HCT116 (cell line): ENCODE measurements around the gene PDE4D. TPM values are rescaled to one million over a fixed set of nuclear protein-coding genes. Genes with fewer than 3 reads are reported as not detected.

Experiments used
- ATAC-seq: fragments of 200-7000 bp; cut with Tn5 transposase; 2 replicates; pipeline ENCODE4 v1.9.1; 2020; ENCODE audit warnings: mild to moderate bottlenecking, moderate library complexity
- BruUV-seq: library from RNA; stranded (reverse); fragments of 400-500 nt; replicated peaks from 2 replicates; lab custom pipeline; 2021; lab: Mats Ljungman, UMichigan
- CTCF ChIA-PET: fragments of 300-600 bp; sonication (Branson Sonifier 250); formaldehyde crosslinking; loops from one replicate; lab custom pipeline; 2021; ENCODE audit warnings: antibody characterized with exemption; lab: Charles Lee
- POLR2A ChIA-PET: fragments of 300-600, 350-600 bp; sonication (Branson Sonifier 250); formaldehyde crosslinking; loops from one replicate; lab custom pipeline; 2021; ENCODE audit warnings: antibody characterized with exemption; lab: Charles Lee
- RAD21 ChIA-PET, 2 experiments: fragments of 300-600 bp; sonication (Branson Sonifier 250); formaldehyde crosslinking; loops; one replicate each; lab custom pipeline; 2023; ENCODE audit warnings: low total read pairs in 2 of 2; ENCODE audit not compliant: uncharacterized antibody in 2 of 2, unreplicated experiment in 2 of 2, low non-redundant PET in 1 of 2; lab: Charles Lee
- DNase-seq: peaks from one replicate; pipeline ENCODE4 v3.0.0-alpha.2; 2010; ENCODE audit warnings: low read depth, low spot score
- H2AFZ ChIP-seq: fragments of 200-600 bp; shearing (Covaris generic), sonication (generic); 2 replicates; pipeline ENCODE4 v1.6.1; 2017; ENCODE audit warnings: low read depth, mixed run types, mixed read lengths, antibody characterized with exemption, low read length; ENCODE audit not compliant: poor library complexity, severe bottlenecking
- H3K27ac ChIP-seq: 2 replicates; pipeline ENCODE4 v1.5.1; 2012; ENCODE audit warnings: low read depth, low read length
- H3K27me3 ChIP-seq: fragments of 200-600 bp; sonication (generic); 2 replicates; pipeline ENCODE4 v1.6.1; 2016; ENCODE audit warnings: mixed run types, low read length, mixed read lengths; ENCODE audit not compliant: insufficient read depth
- H3K36me3 ChIP-seq, 2 experiments: fragments of 200-500 bp in 1 of 2; fragments of 200-600 bp in 1 of 2; sonication (Bioruptor generic) in 1 of 2; sonication (generic) in 1 of 2; 2 replicates each; pipeline versions ENCODE4 v1.5.1 to v1.6.1; 2014 to 2016; ENCODE audit warnings: low read length in 2 of 2, inconsistent platforms in 1 of 2, mixed read lengths in 1 of 2, mixed run types in 1 of 2; ENCODE audit not compliant: insufficient read depth in 2 of 2, control insufficient read depth in 1 of 2
- H3K4me1 ChIP-seq, 2 experiments: fragments of 200-600 bp in 1 of 2; sonication (generic) in 1 of 2; 2 replicates each; pipeline versions ENCODE4 v1.5.1 to v1.6.1; 2012 to 2017; ENCODE audit warnings: low read length in 2 of 2, inconsistent platforms in 1 of 2, mild to moderate bottlenecking in 1 of 2, mixed read lengths in 1 of 2, mixed run types in 1 of 2, moderate library complexity in 1 of 2; ENCODE audit not compliant: insufficient read depth in 2 of 2, control insufficient read depth in 1 of 2
- H3K4me2 ChIP-seq: fragments of 200-600 bp; sonication (generic); 2 replicates; pipeline ENCODE4 v1.6.1; 2017; ENCODE audit warnings: mixed run types, low read length, mixed read lengths
- H3K4me3 ChIP-seq, 2 experiments: fragments of 200-600 bp in 1 of 2; sonication (generic) in 1 of 2; replicated peaks in 1 of 2; 2 replicates each; pipeline ENCODE4 v1.5.1; 2011 to 2016; ENCODE audit warnings: low read length in 2 of 2, control low read depth in 1 of 2, low read depth in 1 of 2, mild to moderate bottlenecking in 1 of 2, mixed read lengths in 1 of 2, mixed run types in 1 of 2
- H3K79me2 ChIP-seq: fragments of 200-600 bp; sonication (generic); 2 replicates; pipeline ENCODE4 v1.6.1; 2017; ENCODE audit warnings: mild to moderate bottlenecking, mixed run types, low read length, moderate library complexity, mixed read lengths; ENCODE audit not compliant: insufficient read depth
- H3K9ac ChIP-seq: fragments of 200-600 bp; sonication (generic); 2 replicates; pipeline ENCODE4 v1.6.1; 2016; ENCODE audit warnings: low read length, mixed read lengths
- H3K9me2 ChIP-seq: fragments of 200-600 bp; sonication (generic), shearing (Covaris generic); 2 replicates; pipeline ENCODE4 v1.6.1; 2017; ENCODE audit warnings: mixed run types, mild to moderate bottlenecking, moderate library complexity; ENCODE audit not compliant: insufficient read depth
- H3K9me3 ChIP-seq, 2 experiments: fragments of 200-500 bp in 1 of 2; fragments of 200-600 bp in 1 of 2; sonication (Bioruptor generic) in 1 of 2; sonication (generic) in 1 of 2; 2 replicates each; pipeline ENCODE4 v1.6.1; 2014 to 2017; ENCODE audit warnings: low read length in 2 of 2, mixed read lengths in 2 of 2, inconsistent platforms in 1 of 2, low read depth in 1 of 2, mild to moderate bottlenecking in 1 of 2, mixed run types in 1 of 2, moderate library complexity in 1 of 2; ENCODE audit not compliant: control insufficient read depth in 1 of 2, insufficient read depth in 1 of 2
- H4K20me1 ChIP-seq: fragments of 200-600 bp; sonication (generic), shearing (Covaris generic); 2 replicates; pipeline ENCODE4 v1.6.1; 2017; ENCODE audit warnings: mixed run types, mild to moderate bottlenecking, moderate library complexity; ENCODE audit not compliant: insufficient read depth
- ATF3 ChIP-seq: IDR thresholded peaks from 2 replicates; pipeline ENCODE4 v1.6.1; 2012
- CBX3 ChIP-seq: IDR thresholded peaks from 2 replicates; pipeline ENCODE4 v1.6.1; 2012; ENCODE audit warnings: low read depth
- EGR1 ChIP-seq: IDR thresholded peaks from 2 replicates; pipeline ENCODE4 v1.6.1; 2012; ENCODE audit warnings: low read depth
- ELF1 ChIP-seq: IDR thresholded peaks from 2 replicates; pipeline ENCODE4 v1.6.1; 2012; ENCODE audit warnings: low read depth, borderline replicate concordance
- EZH2 ChIP-seq: fragments of 200-600 bp; sonication (generic); IDR thresholded peaks from 2 replicates; pipeline ENCODE4 v1.6.1; 2017; ENCODE audit warnings: antibody characterized with exemption, mixed run types
- EZH2phosphoT487 ChIP-seq: fragments of 200-600 bp; IDR thresholded peaks from 2 replicates; pipeline ENCODE4 v1.6.1; 2018; ENCODE audit warnings: antibody characterized with exemption, borderline replicate concordance
- FOSL1 ChIP-seq: IDR thresholded peaks from 2 replicates; pipeline ENCODE4 v1.6.1; 2012; ENCODE audit warnings: low read depth
- MAX ChIP-seq: IDR thresholded peaks from 2 replicates; pipeline ENCODE4 v1.6.1; 2012
- POLR2A ChIP-seq: IDR thresholded peaks from 2 replicates; pipeline ENCODE4 v1.7.0; 2011; ENCODE audit warnings: borderline replicate concordance; ENCODE audit not compliant: insufficient read depth, insufficient read length; ENCODE audit errors: extremely low read depth
- RAD21 ChIP-seq: IDR thresholded peaks from 2 replicates; pipeline ENCODE4 v1.6.1; 2012; ENCODE audit warnings: low read depth, mild to moderate bottlenecking
- SIN3A ChIP-seq: IDR thresholded peaks from 2 replicates; pipeline ENCODE4 v1.6.1; 2012; ENCODE audit warnings: low read depth
- SP1 ChIP-seq: IDR thresholded peaks from 2 replicates; pipeline ENCODE4 v1.6.1; 2012; ENCODE audit warnings: low read depth
- TCF7L2 ChIP-seq: IDR thresholded peaks from 2 replicates; pipeline ENCODE4 v1.7.0; 2011; ENCODE audit warnings: borderline replicate concordance, inconsistent platforms; ENCODE audit not compliant: insufficient read depth, insufficient read length; ENCODE audit errors: extremely low read depth
- ZFX ChIP-seq: fragments of 450-650 bp; IDR thresholded peaks from 2 replicates; pipeline ENCODE4 v1.6.1; 2017
- ZNF274 ChIP-seq: fragments of 200-500 bp; sonication (Bioruptor generic); IDR thresholded peaks from 2 replicates; pipeline ENCODE4 v1.6.1; 2014; ENCODE audit warnings: mild to moderate bottlenecking, low read depth, low read length, inconsistent platforms
- intact Hi-C: fragments of 100-400 bp; cut with micrococcal nuclease; formaldehyde crosslinking; loops from 2 replicates; pipeline ENCODE4 v1.10.0; 2022
- total RNA-seq: library from RNA; stranded (reverse); gene quantifications from one replicate; pipeline ENCODE4 v1.2.1, GENCODE V29; 2021; ENCODE audit not compliant: unreplicated experiment
- TF ChIP-seq, protein P1 (sequence below), 3 experiments: fragments of 200-600 bp in 1 of 3; sonication (generic) in 1 of 3; IDR thresholded peaks in 2 of 3; conservative IDR thresholded peaks in 1 of 3; 2 replicates each; pipeline ENCODE4 v1.5.1; 2012 to 2017; ENCODE audit warnings: low read depth in 2 of 3, low read length in 2 of 3, antibody characterized with exemption in 1 of 3, borderline replicate concordance in 1 of 3, control low read depth in 1 of 3, mild to moderate bottlenecking in 1 of 3, mixed read lengths in 1 of 3, mixed run types in 1 of 3, moderate library complexity in 1 of 3; ENCODE audit not compliant: insufficient read depth in 1 of 3

PDE4D gene
- total RNA-seq, 1 experiment from 2014 or later = 1.1 TPM

- Histone ChIP-seq H3K9ac (no peak overlapping the region), H3K4me2 (no peak overlapping the region), H3K27me3 (peaks cover 22% of the 10 kb centered on the region), H3K36me3 (no peaks in the 10 kb centered on the region), H3K79me2 (no peaks in the 10 kb centered on the region), H3K9me3 (no peaks in the 10 kb centered on the region), H4K20me1 (no peaks in the 10 kb centered on the region), H3K4me1 (no peaks in the 10 kb centered on the region), H2AFZ (no peak overlapping the region), H3K27ac (no peak overlapping the region), H3K9me2 (no peaks in the 10 kb centered on the region), H3K4me3 (no peak overlapping the region)
- TF ChIP-seq SP1 (no peak), ZFX (no peak), EGR1 (no peak), EZH2 (no peak), ELF1 (no peak), TCF7L2 (no peak), SIN3A (no peak), POLR2A (no peak), ZNF274 (no peak)
- ChIA-PET POLR2A (no interaction called here), CTCF (no interaction called here), RAD21 (no interaction called here)
- ATAC-seq (no peak), DNase-seq (no peak)
- BruUV-seq = no TSS peak
- intact Hi-C loops = no loop called here
Measured at GRCh38 chr5:59341155-59341554, 552.4 kb downstream of the PDE4D start.

GRCh38 chr5:59340637-59341036 is 552.9 kb downstream of the PDE4D start:
- no peak overlapping the region for H3K27ac ChIP-seq
- ChIA-PET CTCF (no interaction called here), RAD21 (no interaction called here), POLR2A (no interaction called here)
- H3K4me1 ChIP-seq = no peaks in the 10 kb centered on the region
- H3K9ac ChIP-seq = no peak overlapping the region
- TF ChIP-seq CBX3 = no peak
- no peak for TF ChIP-seq POLR2A
- no peak for TF ChIP-seq FOSL1
- no peak for TF ChIP-seq EZH2phosphoT487
- no peak for TF ChIP-seq MAX
- no peak for TF ChIP-seq EGR1
- TF ChIP-seq RAD21 = no peak
- TF ChIP-seq, protein P1, sequence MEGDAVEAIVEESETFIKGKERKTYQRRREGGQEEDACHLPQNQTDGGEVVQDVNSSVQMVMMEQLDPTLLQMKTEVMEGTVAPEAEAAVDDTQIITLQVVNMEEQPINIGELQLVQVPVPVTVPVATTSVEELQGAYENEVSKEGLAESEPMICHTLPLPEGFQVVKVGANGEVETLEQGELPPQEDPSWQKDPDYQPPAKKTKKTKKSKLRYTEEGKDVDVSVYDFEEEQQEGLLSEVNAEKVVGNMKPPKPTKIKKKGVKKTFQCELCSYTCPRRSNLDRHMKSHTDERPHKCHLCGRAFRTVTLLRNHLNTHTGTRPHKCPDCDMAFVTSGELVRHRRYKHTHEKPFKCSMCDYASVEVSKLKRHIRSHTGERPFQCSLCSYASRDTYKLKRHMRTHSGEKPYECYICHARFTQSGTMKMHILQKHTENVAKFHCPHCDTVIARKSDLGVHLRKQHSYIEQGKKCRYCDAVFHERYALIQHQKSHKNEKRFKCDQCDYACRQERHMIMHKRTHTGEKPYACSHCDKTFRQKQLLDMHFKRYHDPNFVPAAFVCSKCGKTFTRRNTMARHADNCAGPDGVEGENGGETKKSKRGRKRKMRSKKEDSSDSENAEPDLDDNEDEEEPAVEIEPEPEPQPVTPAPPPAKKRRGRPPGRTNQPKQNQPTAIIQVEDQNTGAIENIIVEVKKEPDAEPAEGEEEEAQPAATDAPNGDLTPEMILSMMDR (IDR thresholded peaks at IDR 0.05 in 2 of 3, conservative IDR thresholded peaks at IDR 0.05 in 1 of 3; ENCODE audit: borderline replicate concordance in 1 of 3, insufficient read depth in 1 of 3, low read depth in 2 of 3, low read length in 2 of 3) = no peak
- no peak for TF ChIP-seq ZFX
- no peak for TF ChIP-seq ATF3
- H3K79me2 ChIP-seq = no peaks in the 10 kb centered on the region
- H4K20me1 ChIP-seq = no peaks in the 10 kb centered on the region
- no peak overlapping the region for H3K4me2 ChIP-seq
- no peak overlapping the region for H2AFZ ChIP-seq
- intact Hi-C loops = no loop called here
- H3K36me3 ChIP-seq = no peaks in the 10 kb centered on the region
- peaks cover 18% of the 10 kb centered on the region for H3K27me3 ChIP-seq
- no peaks in the 10 kb centered on the region for H3K9me2 ChIP-seq
- H3K4me3 ChIP-seq = no peak overlapping the region
- BruUV-seq = no TSS peak
- no peak for DNase-seq
- no peak for ATAC-seq
- no peaks in the 10 kb centered on the region for H3K9me3 ChIP-seq
